ENCODE data around the gene ZNF248.

- no peak for TF ChIP-seq CTCF (IDR thresholded peaks at IDR 0.05)
- TF ChIP-seq EZH2 (IDR thresholded peaks at IDR 0.05; ENCODE audit: borderline replicate concordance, insufficient read depth, low read depth, low read length, poor library complexity, severe bottlenecking) = no peak
Measured at GRCh38 chr10:37868796-37869195, 11.4 kb upstream of the ZNF248 start.

All from B cell (primary cell).